Choroid plexus epithelial cell (primary cell): ENCODE measurements around the gene TBCD.

Experiments used
- DNase-seq: peaks from one replicate; pipeline ENCODE4 v3.0.0-alpha.2; 2010; ENCODE audit warnings: low read depth
- H3K4me3 ChIP-seq: 2 replicates; pipeline ENCODE4 v1.5.1; 2011; ENCODE audit warnings: low read depth, mild to moderate bottlenecking, control low read depth, low read length, moderate library complexity
- CTCF ChIP-seq: conservative IDR thresholded peaks from 2 replicates; pipeline ENCODE4 v1.5.1; 2011; ENCODE audit warnings: low read depth, mild to moderate bottlenecking, control low read depth, inconsistent platforms, low read length, moderate library complexity

The TBCD gene

DNA sequence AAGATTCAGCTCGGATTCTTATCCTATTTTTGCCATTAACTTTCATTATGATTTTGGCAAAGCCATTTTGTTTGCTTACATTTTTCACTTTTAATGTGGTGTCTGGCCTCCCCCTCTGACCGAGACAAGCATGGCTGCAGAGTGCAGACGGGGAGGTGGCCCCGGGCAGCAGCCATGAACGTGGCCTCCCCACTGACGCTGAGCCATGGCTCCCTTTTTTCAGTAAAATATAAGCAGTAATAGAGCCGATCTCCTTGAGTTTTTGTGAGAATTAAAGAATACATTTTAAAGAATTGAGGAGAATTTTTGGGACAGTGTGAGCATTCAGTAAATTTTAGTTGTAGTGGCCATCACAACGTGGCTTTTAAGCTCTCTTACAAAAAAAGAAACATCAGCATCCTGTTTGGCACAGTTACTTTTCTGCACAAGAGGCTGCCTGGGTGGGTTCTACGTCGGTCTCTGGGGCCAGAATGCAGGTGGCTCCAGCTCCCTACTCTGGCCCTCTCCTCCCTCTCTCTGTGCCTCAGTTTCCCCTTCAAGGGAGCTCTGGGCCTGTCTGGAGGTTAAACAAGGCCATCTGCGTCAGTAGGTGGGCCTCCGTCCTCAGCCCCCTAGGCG, 156.8 kb downstream of the TBCD start:
- DNase-seq, result no peak
- no peak overlapping the region for H3K4me3 ChIP-seq
- TF ChIP-seq CTCF, result no peak

GRCh38 chr17:82909322-82909904, 157.5 kb downstream of the TBCD start:
- H3K4me3 ChIP-seq, result no peak overlapping the region
- TF ChIP-seq CTCF, result no peak
- no peak for DNase-seq

- no peak for TF ChIP-seq CTCF
- H3K4me3 ChIP-seq, result no peak overlapping the region
- no peak for DNase-seq
These were observed 158.2 kb downstream of the TBCD start for GRCh38 chr17:82910041-82910481.

DNA sequence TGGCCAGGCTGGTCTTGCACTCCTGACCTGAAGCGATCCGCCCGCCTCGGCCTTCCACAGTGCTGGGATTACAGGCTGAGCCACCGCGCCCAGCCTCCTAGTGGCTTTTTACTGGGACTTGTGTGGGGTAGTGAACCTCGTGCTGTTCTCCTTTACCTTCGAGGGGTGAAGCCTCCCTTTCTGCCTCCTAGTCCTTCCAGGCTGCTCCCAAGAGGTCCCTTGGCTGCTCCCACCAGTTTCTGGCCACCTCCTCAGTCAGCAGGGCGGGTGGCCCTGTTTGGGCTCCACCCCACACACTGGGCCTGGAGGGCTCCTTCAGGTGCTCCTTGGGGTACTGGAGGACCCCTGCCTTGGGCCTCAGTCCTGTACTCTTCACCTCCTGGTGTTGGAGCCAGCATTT, 158.9 kb downstream of the TBCD start:
- TF ChIP-seq CTCF, result no peak
- no peak overlapping the region for H3K4me3 ChIP-seq
- DNase-seq, result no peak

GRCh38 chr17:82911822-82912221, 160.0 kb downstream of the TBCD start:
- no peak for TF ChIP-seq CTCF
- no peak for DNase-seq
- no peak overlapping the region for H3K4me3 ChIP-seq

- TF ChIP-seq CTCF, result no peak
- peak; percentile 9 for DNase-seq
- H3K4me3 ChIP-seq, result no peak overlapping the region
These were observed 160.7 kb downstream of the TBCD start for GRCh38 chr17:82912484-82913089.
